Heart left ventricle (tissue), 16 donors: ENCODE data around the gene FAT1. TPM values are rescaled to one million over a fixed set of nuclear protein-coding genes. Genes with fewer than 3 reads are reported as not detected.

Experiments
- ATAC-seq, 4 donors: fragments of 200-7000 bp; cut with Tn5 transposase; one replicate each; pipeline ENCODE4 v1.9.1; 2020 to 2022; ENCODE audit warnings: moderate library complexity in 4 of 4, mild to moderate bottlenecking in 3 of 4, moderate number of reproducible peaks in 1 of 4
- DNase-seq, 5 donors: peaks; one replicate each; pipeline ENCODE4 v3.0.0-alpha.2; 2020
- H3K27ac ChIP-seq, 12 donors: fragments of 200-600 bp; sonication (generic) in 4 of 12; one replicate each; pipeline versions ENCODE4 v1.5.0 to v1.8.0; 2016 to 2022; ENCODE audit warnings: mild to moderate bottlenecking in 2 of 12
- H3K27me3 ChIP-seq, 9 donors: fragments of 200-600 bp; sonication (generic) in 2 of 9; one replicate each; pipeline versions ENCODE4 v1.5.1 to v1.8.0; 2016 to 2022; ENCODE audit warnings: mild to moderate bottlenecking in 3 of 9
- H3K36me3 ChIP-seq, 9 donors: fragments of 200-600 bp; sonication (generic) in 2 of 9; one replicate each; pipeline versions ENCODE4 v1.5.0 to v1.8.0; 2018 to 2022; ENCODE audit warnings: mild to moderate bottlenecking in 2 of 9
- H3K4me1 ChIP-seq, 12 donors: fragments of 200-600 bp; sonication (generic) in 4 of 12; one replicate each; pipeline versions ENCODE4 v1.5.0 to v1.8.0; 2016 to 2022; ENCODE audit warnings: mild to moderate bottlenecking in 3 of 12
- H3K4me3 ChIP-seq, 12 donors: fragments of 200-600 bp; sonication (generic) in 4 of 12; one replicate each; pipeline versions ENCODE4 v1.5.0 to v1.8.0; 2017 to 2022; ENCODE audit warnings: mild to moderate bottlenecking in 9 of 12, moderate library complexity in 4 of 12
- H3K9me3 ChIP-seq, 12 donors: fragments of 200-600 bp; sonication (generic) in 4 of 12; one replicate each; pipeline versions ENCODE4 v1.5.0 to v1.8.0; 2016 to 2022; ENCODE audit warnings: mild to moderate bottlenecking in 1 of 12
- POLR2A ChIP-seq, 2 donors: fragments of 450-650 bp; IDR thresholded peaks; one replicate each; pipeline ENCODE4 v1.6.1; 2017; ENCODE audit warnings: antibody characterized with exemption in 2 of 2, mild to moderate bottlenecking in 2 of 2, moderate library complexity in 2 of 2
- WGBS, 4 donors: extraction: QIAGEN DNeasy Blood & Tissue Kit in 2 of 4; methylation state at CpG; one replicate each; pipeline versions ENCODE4 v1.1.5 to v1.1.7; 2013 to 2018; 5-methylcytosine and 5-hydroxymethylcytosine counted together
- intact Hi-C, 10 donors: fragments of 100-400 bp; cut with DNase I; formaldehyde crosslinking; loops; one replicate each; pipeline versions ENCODE4 v1.11.1 to v1.14.2; 2022
- polyA plus RNA-seq, 2 donors: library from polyadenylated mRNA; stranded (reverse); fragments of 200-250 nt; gene quantifications; one replicate each; pipeline ENCODE4 v1.2.3, GENCODE V29; 2013
- total RNA-seq, 9 donors: library from RNA; depleted of rRNA in 2 of 9; stranded (reverse); fragments of >200 nt in 2 of 9; fragmentation: NEBNext Ultra II Directional in 3 of 9; extraction: Animal tissue kit (Norgen Biotek cat#: 25700) in 3 of 9; gene quantifications; one replicate each; pipeline versions ENCODE4 v1.1.0 to v1.2.4, GENCODE V29; 2016 to 2023
- TF ChIP-seq, protein P1 (sequence below), 12 donors: fragments of 200-600 bp; sonication (generic) in 4 of 12; IDR thresholded peaks; one replicate each; pipeline versions ENCODE4 v1.5.0 to v1.8.0; 2018 to 2022; ENCODE audit warnings: antibody characterized with exemption in 12 of 12, mild to moderate bottlenecking in 5 of 12
- donor health status: ischemic (EF 13 %, LVEDD 7.1; RV severe dilation, severe dysfunction).
- donor health status: healthy with polysubstance abuse.
- donor health status: DM: no; HTN: yes; CAD: no.
- donor health status: DM: no; HTN: no; CAD: no.
- donor health status: ischemic (EF 25% LVEDD 6.9; RV normal size, moderate dysfunction).
- donor health status: ischemic (EF 25% LVEDD 5.7; RV mildly dilated, moderate dysfunction).
- donor health status: healthy.
- donor health status: DM: yes; HTN: yes; CAD: no.
- donor health status: ischemic (EF 35%, LVEDD 5.7; RV mildly dilated, moderate dysfunction).
- donor health status: nonischemic (EF 11% LVEDD 7.7; RV severe dilation, severe dysfunction).
- donor health status: DM: yes; HTN: yes; CAD: no.
- donor health status: PGD.
- donor health status: ischemic (EF 29% LVEDD 5.4; RV normal size, mild dysfunction).
- donor health status: nonischemic (EF 23%, LVEDD 6.1; RV moderate dilation, normal function).

Gene FAT1
- total and polyA plus RNA-seq, 11 donors = 15.2 to 151 (median 65.9) TPM

DNA sequence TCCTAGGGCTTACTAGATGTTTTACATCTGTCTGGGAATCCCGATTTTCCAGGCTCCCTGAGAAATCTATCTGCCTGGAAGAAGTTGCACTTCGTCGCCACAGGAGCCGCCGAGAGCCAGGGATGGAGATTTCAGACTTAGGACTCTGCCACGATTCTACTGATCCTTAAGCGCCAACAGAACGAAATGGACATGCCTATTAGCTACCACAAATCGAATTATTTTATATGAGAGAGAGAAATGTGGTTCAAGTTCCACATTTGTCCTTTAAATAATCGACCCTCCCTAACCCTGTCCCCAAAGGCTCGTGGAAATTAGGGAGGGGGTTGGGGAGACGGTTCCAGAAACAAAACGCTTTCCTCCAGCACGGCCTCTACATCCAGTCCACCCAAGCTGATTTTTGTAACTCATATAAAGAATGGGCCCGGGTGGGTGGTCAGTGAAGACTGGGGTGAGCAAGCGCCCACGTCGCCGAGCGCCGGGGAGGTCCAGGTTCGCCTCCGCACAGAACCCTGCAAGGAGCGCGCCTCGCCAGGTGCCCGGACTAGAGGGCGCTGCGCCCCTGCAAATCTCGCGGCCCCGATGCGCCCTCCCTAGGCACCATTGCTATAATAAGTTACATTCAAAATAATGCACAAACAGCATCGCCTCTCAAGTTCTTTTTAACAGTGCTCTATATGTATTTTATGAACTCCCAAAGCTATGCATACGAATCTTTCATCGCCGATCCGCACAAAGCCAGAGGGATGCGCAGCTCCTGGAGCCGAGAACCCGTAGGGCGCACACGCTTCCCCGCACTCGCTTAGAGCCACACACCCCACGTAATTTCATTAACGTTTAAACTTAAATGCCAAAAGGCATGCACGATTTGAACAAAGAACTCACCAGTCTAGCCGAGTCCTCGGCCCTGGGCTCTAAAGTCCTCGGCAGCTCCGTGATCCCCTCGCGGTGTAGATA lies 2.1 kb upstream of the FAT1 start:
- peak overlapping the region; percentile 66 to 88 (median 80) for H3K4me3 ChIP-seq
- DNase-seq (peak; percentile 76 to 84 (median 83)), ATAC-seq (peak; percentile 71 to 90 (median 81))
- peaks cover 0 to 63% (median 0%) of the 10 kb centered on the region in 9 donors for H3K27me3 ChIP-seq
- H3K27ac ChIP-seq = peak overlapping the region; percentile 6 to 97 (median 92)
- H3K9me3 ChIP-seq = peaks cover 0 to 2% (median 0%) of the 10 kb centered on the region in 12 donors
- WGBS, 4 donors = 1 to 3% (median 1%) methylated on average over 45 to 54 of the region's 54 CpGs
- H3K36me3 ChIP-seq = no peaks in the 10 kb centered on the region
- no peak for TF ChIP-seq POLR2A (IDR thresholded peaks at IDR 0.05)
- TF ChIP-seq, protein P1, sequence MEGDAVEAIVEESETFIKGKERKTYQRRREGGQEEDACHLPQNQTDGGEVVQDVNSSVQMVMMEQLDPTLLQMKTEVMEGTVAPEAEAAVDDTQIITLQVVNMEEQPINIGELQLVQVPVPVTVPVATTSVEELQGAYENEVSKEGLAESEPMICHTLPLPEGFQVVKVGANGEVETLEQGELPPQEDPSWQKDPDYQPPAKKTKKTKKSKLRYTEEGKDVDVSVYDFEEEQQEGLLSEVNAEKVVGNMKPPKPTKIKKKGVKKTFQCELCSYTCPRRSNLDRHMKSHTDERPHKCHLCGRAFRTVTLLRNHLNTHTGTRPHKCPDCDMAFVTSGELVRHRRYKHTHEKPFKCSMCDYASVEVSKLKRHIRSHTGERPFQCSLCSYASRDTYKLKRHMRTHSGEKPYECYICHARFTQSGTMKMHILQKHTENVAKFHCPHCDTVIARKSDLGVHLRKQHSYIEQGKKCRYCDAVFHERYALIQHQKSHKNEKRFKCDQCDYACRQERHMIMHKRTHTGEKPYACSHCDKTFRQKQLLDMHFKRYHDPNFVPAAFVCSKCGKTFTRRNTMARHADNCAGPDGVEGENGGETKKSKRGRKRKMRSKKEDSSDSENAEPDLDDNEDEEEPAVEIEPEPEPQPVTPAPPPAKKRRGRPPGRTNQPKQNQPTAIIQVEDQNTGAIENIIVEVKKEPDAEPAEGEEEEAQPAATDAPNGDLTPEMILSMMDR (IDR thresholded peaks at IDR 0.05) = peak in 11 of 12 donors; percentile 32 to 80 (median 64)
- H3K4me1 ChIP-seq = peaks cover 0 to 22% (median 3%) of the 10 kb centered on the region in 12 donors
- intact Hi-C loops = loop anchor here in 8 of 10 donors (1.0 to 10.0 kb wide), 12 partner anchors 49 to 879 kb away; no protein-coding TSS in a partner anchor

DNA sequence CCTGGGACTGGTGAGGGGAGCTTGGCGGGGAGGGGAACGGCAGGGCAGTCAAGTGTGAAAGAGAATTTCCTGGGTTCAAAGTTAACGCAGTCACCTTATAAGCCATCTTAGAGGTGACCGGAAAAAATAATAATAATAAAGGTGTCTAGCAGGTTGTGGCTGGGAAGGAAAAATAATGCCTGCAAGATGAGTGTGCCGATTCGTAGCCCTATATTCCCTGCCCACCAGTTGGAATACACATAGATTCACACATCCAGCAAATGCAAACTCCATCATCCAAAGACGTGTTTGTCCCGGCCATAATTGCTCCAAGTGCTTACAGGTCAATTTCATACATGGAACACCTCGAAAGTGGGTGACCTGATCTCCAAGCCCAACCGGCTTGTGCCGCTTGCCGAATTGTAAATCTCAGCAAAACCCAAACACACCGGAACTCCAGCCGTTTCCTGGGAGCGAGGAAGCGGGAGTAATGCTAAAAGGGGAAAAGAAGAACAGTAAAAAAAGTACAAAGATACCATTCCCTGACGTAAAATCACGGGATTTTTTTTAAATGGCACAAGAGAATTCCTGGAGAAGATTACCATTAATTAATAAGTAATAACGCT lies 1.3 kb upstream of the FAT1 start:
- intact Hi-C loops = loop anchor here (1.0 to 10.0 kb wide), 12 partner anchors 48 to 880 kb away; no protein-coding TSS in a partner anchor
- no peaks in the 10 kb centered on the region for H3K36me3 ChIP-seq
- peaks cover 0 to 63% (median 0%) of the 10 kb centered on the region in 9 donors for H3K27me3 ChIP-seq
- H3K4me1 ChIP-seq = peaks cover 0 to 22% (median 3%) of the 10 kb centered on the region in 12 donors
- H3K4me3 ChIP-seq = peak overlapping the region; percentile 66 to 88 (median 80)
- TF ChIP-seq POLR2A (IDR thresholded peaks at IDR 0.05) = no peak
- TF ChIP-seq, protein P1 (IDR thresholded peaks at IDR 0.05) = no peak
- no peak for ATAC-seq
- no peak for DNase-seq
- peak overlapping the region; percentile 54 to 97 (median 92) for H3K27ac ChIP-seq
- 2 to 3% (median 2%) methylated on average over 19 of the region's 19 CpGs for WGBS, 4 donors
- H3K9me3 ChIP-seq = peaks cover 0 to 10% (median 3%) of the 10 kb centered on the region in 12 donors

DNA sequence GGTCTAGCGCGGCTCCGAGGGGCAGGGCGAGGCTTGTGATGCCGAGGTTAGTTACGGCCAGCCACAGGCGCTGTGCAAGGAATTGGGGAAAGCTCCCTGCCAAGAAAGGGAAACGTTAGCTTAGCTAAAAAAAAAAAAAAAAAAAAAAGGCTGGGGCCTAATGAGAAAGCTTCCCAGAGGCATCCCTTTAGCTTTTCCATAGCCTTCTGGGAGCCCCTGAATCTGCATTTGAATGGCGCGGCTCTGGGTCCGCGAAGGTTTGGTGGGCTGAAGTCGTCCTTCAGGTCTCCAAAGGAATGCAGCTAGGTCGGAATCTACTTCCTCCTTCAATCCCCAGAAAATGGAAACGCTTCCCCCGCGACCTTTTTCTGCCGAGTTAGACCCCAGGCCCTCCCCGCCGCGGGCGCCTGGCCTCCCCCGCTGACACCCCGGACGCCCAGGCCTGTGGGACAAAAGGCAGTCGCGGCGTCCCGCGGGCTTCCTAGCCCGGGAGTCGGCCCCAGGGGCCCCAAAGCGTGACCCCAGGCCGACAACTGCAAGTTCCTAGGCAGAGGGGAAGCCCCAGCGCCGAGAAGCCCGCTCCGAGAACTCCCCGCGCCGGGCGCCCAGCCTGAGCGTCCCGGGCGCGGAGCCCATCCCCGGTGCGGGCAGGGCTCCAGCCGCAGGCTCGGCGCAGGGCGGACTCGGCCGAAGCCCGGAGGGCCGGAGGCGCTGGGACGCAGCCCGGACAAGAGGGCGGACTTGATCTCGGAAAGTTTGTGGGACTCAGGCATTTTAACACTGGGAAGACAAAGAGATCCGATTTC lies 605 bp upstream of the FAT1 start:
- Histone ChIP-seq H3K27me3 (peaks cover 0 to 63% (median 0%) of the 10 kb centered on the region in 9 donors), H3K9me3 (peaks cover 0 to 17% (median 8%) of the 10 kb centered on the region in 12 donors), H3K4me3 (peak overlapping the region; percentile 66 to 88 (median 80)), H3K4me1 (peaks cover 0 to 22% (median 3%) of the 10 kb centered on the region in 12 donors), H3K36me3 (no peaks in the 10 kb centered on the region), H3K27ac (peak overlapping the region; percentile 54 to 97 (median 92))
- ATAC-seq = peak; percentile 46 to 69 (median 64)
- TF ChIP-seq, protein P1 (IDR thresholded peaks at IDR 0.05) = no peak
- no peak for TF ChIP-seq POLR2A (IDR thresholded peaks at IDR 0.05)
- peak; percentile 57 to 76 (median 63) for DNase-seq
- 0 to 1% (median 1%) methylated on average over 28 to 62 of the region's 62 CpGs for WGBS, 4 donors
- intact Hi-C loops = loop anchor here in 9 of 10 donors (2.0 to 10.0 kb wide), 8 partner anchors 47 to 881 kb away; no protein-coding TSS in a partner anchor
